Effector CD4-positive, alpha-beta T cell (primary cell): ENCODE data around the gene CSNK1D.
"Not testable (repeated sequence)": the region's sequence is repeated elsewhere in the genome, so short reads cannot be mapped to it uniquely, and the experiment has no call there.

Experiments used
- DNase-seq: peaks from one replicate; pipeline ENCODE4 v3.0.0-alpha.2; 2020

CSNK1D gene

DNA sequence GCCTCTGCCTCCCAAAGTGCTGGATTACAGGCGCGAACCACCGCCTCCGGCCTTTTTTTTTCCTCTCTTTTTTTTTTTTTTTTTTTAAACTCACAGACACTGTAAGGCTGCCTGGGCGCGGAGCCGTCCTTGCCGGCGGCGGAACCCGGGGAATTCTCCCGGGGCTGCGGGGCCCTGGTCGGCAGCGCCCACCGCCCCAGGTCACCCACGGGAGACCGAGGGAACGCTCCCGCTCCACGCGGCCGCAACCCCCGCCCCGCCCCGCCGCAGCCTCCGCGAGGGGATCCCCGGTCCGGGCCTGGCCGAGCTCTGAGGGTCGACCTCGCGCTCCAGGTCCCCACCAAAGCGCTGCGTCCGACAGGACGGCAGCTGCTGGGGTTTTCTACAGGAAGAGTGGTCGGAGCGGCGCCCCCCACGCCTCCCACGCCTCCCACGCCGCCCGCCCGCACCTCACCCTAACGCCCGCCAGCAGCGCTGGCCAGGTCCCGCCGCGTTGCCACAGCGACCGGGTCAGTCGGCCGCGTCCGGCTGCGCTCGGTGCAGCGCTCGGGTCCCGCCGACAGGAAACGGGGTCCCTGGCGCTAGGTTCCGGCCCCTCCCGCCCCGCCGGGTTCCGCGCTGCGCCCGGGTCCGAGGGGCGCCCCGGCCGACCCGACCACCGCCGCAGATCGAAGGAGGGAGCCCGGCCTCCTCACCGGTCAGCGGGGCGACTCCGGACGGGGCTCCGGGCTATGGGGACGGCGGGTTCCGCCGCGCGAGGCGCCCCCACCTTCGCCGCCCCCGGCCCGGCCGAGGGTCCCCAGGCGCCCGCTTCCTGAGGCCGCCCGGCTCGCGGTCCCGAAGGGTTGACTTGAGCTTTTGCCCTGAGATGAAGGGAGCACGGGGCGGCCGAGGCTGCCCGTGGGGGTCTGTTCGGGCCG, 60.9 kb downstream of the CSNK1D start, which contains the start of gene CCDC57:
TSS of gene CCDC57 (minus strand) at position 512 of the 920 bp plus-strand sequence. CDS start 10,898 bp downstream, outside the sequence.
- DNase-seq, result no peak

DNA sequence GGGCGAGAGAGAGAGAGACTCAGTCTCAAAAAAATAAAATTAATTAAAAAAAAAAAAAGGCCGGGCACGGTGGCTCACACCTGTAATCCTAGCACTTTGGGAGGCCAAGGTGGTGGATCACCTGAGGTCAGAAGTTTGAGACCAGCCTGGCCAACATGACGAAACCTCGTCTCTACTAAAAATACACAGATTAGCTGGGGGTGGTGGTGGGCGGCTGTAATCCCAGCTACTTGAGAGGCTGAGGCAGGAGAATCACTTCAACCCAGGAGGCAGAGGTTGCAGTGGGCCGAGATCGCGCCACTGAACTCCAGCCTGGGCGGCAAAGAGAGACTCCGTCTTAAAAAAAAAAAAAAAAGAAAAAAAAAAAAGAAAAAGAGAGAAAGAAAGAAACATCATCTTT, 62.8 kb downstream of the CSNK1D start:
- DNase-seq, result not testable (repeated sequence)

DNA sequence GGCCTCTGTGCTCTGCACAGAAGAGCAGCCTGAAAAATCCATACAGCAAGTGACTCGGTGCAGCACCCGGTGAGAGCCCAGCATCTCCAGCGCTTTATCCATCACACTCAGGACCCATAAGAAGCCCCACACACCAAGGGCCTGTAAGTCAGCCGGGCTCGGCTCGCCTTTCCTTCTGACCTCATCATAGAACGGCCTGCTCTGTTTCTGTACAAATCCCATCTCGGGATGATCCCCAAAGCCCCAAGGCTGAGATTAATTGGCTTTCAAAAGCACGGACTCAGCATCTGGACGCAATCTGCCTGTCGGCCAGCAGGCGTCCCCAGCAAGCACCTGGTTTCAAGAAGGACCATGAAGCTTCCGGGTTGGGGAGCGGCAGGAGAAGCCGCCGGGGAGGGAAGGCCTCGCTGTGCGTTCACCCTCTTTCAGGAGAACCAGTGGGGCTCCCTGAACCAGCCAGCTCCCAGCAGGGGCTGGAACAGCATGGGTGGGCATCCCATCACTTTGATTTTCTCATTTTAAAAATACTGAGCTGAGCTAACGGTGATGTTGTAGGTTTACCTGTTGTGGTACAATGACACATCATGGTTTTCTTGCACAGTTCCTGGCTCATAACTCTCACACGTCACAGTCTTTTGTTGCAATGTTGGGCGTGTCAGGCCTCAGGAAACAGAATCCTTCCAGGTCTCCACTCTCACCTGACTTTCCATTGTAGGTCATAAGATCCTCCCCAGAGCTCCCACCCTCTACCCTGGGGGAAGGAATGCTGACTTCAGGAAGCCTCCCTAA, 67.6 kb downstream of the CSNK1D start:
- peak; percentile 65 for DNase-seq

DNA sequence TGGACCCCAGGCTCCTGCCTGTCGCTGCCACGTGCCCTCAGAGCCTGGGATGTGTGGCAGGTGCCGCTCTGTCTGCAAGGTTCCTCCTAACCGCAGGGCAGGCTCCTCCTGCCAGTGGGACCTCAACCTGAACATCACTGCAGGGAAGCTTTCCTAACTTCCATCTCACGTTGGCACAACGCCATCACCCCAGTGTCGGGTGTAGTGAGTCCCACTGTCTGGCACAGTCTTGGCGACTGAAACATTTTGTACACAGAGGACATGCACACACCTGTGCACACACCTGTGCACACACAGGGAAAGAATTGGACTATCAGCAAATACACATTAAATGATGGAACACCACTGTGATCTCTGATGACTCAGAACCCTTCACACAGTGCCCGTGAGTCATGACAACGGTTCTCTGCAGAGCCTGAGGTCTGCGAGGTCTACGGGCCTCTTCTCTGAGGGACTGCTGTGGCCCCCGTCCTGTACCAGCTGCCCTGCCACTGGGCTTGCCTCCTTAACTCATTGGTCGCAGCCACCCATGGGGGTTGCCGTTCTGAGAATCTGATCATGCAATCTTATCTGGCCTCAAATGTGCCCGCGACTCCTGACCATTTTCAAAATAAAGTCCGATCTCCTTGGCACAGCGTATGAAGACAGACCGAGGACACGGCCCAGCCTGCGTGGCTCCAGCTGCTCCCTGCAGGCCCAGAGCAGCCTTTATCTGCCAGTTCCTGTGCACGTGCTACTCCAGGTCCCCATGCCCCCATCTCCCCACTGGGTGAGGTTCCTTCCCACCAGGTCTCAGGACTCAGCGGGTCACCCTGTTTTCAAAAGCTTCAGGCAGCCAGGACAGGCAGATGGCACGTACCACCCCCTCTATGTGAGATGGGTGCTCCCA, 68.4 kb downstream of the CSNK1D start:
- DNase-seq, result no peak

DNA sequence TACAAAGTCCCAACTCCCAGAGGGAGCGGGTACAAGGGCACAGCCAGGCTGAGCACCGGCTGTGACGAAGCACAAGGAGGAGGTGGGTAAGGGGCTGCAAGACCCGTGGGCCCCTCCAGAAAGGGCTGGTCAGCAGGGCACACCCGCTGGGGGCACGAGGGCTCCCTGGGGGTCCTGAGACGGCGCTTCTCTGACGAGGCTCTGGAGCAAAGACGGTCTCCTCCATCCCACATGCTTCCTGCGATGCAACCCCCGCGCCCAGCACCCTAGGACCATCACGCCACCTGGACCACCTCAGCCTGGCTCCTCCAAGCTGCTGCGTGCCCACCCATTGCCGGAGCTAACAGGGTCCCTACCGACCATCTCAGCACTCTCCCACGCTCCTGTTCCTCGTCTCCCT, 69.6 kb downstream of the CSNK1D start:
- DNase-seq, result no peak

DNA sequence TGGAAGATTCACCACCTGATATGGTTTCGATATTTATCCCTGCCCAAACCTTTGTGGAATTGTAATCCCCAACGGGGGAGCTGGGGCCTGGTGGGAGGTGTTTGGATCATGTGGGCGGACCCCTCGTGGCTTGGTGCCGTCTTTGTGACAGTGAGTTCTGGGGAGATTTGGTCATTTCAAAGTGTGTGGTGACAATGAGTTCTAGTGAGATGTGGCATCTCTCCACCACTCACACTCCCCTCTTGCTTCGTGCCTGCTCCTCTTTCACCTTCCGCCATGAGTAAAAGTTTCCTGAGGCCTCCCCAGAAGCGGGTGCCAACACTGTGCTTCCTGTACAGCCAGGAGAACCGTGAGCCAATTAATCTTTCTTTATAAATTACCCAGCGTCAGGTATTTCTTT, 70.5 kb downstream of the CSNK1D start:
- DNase-seq, result no peak

DNA sequence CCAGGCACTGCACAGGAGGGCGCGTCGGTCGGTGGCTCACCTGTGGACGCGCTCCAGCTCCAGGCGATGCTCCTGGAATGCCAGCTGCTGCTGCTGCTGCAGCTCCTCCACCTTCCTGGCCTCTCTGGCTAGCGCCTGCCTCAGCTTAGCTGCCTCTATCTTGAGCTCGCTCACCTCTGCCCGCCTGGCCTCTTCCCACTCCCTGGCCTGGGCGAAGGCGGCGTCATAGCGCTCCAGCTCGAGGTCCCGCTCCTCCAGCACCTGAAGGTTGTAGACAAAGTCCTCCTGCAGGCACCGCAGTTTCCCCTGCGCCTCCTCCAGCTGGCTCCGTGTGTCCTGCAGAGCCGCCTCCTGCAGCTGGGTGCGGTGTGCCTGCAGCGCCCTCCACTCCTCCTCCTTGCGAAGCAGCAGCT, 72.0 kb downstream of the CSNK1D start:
- no peak for DNase-seq

DNA sequence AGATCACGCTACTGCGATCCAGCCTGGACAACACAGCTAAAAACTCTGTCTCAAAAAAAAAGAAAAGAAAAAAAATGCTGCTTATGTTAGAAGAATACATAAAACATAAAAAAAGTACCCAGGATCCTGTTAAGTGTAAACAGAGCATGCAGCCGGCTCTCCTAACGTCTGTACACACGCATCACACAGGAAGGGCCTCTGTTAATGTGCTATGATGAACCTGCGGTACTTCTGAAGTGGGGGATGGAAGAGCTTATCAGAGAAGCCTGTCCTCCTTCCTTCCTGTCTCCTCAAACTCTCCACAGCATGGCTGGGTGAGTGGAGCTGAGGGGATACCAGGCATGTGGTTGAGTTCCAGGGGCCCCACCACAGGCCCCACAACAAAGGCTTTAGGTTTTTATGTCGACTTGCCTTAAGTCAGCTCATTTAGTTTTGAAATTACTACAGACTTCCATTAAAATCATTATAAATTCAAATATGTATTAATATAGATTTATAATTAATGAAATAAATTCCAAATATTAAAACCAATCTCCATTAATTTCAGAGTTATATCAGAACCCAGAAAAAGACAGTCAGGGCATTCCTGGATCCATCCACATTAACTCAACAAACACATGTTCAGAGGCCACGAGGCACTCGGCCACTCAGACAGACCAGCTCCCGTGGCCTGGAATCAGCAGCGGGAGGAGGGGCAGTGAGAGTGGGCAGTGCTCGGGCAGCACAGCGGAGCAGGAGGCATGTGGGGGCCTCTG, 72.6 kb downstream of the CSNK1D start:
- peak; percentile 66 for DNase-seq

DNA sequence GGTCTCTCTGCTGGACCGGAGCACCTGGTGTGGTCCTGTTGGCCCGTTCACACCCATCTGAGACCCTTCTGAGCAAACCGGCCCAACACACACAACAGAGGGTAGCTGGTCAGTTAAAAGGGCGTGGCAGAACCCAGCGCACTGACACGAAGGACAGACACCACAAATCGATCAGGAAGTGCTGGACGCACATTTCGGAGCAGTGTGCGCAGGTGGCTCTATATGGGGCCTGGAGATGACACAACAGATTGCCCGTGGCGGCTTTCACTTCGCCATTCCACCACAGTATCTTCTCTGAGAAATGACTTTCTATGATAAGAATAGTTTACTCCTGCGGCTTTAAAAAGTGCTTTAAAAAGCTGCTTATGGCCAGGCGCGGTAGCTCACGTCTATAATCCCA, 73.4 kb downstream of the CSNK1D start:
- DNase-seq, result no peak

DNA sequence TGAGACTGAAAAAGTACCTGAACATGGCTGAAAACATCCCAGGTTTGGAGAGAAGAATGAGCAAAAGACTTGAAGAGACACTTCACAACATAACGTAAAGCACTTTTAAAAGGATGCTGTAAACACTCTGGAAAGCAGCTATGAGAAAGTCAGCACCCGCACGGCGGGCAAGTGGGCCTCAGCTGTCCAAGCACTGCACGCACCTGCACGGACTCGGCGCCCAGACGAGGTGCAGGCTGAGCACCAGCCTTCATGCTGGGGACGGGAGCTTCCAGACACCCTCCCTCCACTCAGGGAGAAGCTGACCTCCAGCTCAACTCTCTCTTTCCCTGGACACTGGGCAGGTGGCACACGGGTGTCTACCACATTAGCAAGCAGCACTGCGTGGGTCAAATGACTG, 74.0 kb downstream of the CSNK1D start:
- DNase-seq, result no peak

DNA sequence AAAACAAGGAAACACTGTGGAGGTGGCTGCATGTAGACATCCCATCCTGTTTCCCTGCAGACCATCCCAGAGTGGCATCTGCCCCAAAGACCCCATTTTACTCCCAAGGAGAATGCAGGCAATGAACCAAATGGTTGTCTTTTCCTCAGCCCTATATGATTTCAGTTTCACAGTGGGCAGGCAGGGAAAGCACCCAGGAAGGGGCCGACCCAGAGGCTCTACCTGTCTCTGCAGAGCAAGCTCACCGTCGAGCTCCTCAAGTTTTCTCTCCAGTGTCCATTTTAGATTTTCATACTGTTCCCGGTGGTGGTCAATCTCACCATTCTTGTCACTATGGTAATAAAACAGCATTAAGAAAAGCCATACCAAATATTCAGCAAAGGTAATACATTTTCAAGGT, 75.4 kb downstream of the CSNK1D start:
- DNase-seq, result no peak

DNA sequence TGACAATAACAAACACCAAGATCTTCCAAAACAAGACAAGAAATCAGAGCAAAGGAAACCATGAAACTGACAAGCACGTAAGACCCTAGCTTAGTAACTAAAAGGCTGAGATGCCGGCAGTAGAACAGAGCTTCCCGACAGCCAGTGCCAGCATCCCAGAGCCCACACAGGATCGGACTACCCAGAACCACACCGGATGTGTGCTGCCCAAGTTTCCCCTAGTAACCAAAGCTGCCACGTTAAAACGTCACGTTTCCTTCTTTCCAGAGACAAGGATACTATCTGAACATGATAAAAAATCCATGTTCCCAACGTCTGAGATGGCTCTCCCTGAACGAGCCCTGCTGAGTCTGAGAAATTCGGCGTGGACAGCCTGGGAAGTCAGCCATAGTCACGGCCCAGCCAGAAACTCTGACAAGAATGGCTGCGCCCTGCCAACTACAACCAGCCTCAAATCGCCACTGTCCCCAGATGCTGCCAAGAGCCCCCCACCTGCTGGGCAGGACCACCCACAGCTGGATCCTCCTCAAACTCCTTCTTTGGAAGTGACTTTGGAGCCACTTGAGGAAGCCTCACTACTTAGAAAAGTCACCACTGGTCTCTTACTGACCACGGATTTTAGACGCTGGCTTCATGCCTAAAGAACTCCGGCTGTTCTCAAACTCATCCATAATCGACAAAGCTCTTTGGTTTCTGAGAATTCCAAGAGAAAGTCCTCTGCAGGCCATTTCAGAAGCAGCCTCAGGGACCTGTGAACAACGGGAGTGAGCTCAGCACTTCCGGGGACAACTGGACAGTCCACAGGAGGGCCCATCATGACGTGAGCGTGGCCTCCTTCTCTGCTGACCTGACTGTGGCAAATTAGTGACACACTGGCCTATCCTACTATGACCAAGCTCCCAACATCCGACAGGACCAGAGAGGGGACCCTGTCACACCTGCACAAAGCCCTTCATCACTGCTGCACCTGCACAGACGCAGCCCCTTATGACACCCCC, 77.5 kb downstream of the CSNK1D start:
- DNase-seq, result no peak

DNA sequence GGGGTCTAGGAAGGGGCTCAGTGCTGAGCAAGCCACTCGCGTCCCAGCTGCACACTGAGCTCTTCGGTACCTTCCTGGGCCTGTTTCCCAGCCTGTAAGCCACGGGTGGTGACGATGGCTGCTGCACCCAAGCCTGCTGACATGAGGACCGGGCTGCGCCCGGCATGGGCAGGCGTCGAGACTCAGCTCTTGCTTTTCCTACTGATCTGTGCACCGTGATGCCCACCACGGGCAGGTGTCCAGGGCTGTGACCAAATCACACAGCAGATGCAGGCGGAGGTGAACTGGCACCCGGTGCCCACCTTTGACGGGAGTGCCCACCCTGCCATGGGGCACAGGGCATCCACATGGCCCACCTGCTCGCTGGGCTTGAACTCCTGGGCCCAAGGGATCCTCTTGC, 78.7 kb downstream of the CSNK1D start:
- DNase-seq, result no peak

DNA sequence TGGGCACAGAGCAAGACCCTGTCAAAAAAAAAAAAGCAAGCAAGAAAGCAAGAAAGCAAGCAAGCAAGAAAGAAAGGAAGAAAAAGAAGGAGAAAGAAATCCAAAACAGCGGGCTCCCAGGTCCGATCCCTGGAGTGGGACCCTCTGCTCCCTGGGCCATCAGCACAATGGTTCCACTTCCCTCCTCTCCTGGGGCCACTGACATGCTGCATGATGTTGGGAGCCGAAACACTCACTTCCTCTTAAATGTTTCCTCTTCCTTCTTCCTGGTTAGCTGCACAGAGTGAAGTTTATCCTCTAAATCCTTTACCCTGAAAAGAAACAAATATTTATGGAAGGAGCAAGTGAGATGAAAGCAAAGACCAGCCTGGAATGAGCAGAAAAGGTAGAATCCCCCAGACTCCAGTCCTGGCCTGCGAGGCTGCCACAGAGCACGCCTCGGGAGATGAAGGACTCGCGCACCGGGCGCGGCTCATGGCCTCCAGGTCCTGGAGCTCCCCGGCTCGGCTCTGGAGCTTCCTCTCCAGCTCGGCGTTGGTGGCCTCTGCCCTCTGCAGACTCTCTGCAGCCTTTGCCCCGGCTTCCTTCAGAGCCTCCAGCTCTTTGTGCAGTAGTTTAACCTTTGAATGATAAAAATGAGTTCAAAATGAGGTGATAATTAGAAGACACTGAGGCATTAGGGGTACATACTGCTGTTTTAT, 79.8 kb downstream of the CSNK1D start:
- no peak for DNase-seq

DNA sequence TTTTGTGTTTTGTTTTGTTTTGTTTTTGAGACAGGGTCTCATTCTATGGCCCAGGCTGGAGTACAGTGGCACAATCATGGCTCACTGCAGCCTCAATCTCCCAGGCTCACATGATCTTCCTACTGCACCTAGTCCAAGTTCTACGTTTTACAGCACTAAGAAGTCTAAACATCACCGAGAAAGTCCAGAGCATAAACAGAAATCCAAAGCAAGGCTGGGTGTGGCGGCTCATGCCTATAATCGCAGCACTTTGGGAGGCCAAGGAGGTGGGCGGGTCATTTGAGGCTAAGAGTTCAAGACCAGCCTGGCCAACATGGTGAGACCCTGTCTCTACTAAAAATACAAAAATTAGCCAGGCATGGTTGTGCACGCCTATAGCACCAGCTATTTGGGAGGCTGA, 80.5 kb downstream of the CSNK1D start:
- DNase-seq, result not testable (repeated sequence)
